ENCODE results near the gene MAPK10. TPM values are rescaled to one million over a fixed set of nuclear protein-coding genes. Genes with fewer than 3 reads are reported as not detected.
"Not testable (repeated sequence)": the region's sequence is repeated elsewhere in the genome, so short reads cannot be mapped to it uniquely, and the experiment has no call there.

The MAPK10 gene
- total RNA-seq, 2 experiments from 2014 or later: not detected

GRCh38 chr4:85965017-85965416 is 394.8 kb downstream of the MAPK10 start:
- H3K4me3 Mint-ChIP-seq; H3K36me3 Mint-ChIP-seq (ENCODE audit: low read depth); H3K9me3 Mint-ChIP-seq; H3K27me3 Mint-ChIP-seq (ENCODE audit: low read depth); H3K4me1 Mint-ChIP-seq (ENCODE audit: low read depth); H3K27ac Mint-ChIP-seq; CTCF ChIA-PET; DNase-seq: not testable (repeated sequence)
- intact Hi-C loops (cut with micrococcal nuclease): loop anchor here (5.0 kb wide), 1 partner anchor 218 kb away; no protein-coding TSS in a partner anchor

- no peak overlapping the region for H3K4me3 Mint-ChIP-seq
- intact Hi-C loops (cut with micrococcal nuclease): no loop called here
- CTCF ChIA-PET: no interaction called here
Observed at GRCh38 chr4:85964298-85964697, 395.6 kb downstream of the MAPK10 start.

GRCh38 chr4:85963231-85963630 is 396.6 kb downstream of the MAPK10 start:
- H3K4me3 Mint-ChIP-seq: no peak overlapping the region
- intact Hi-C loops (cut with micrococcal nuclease): no loop called here
- no peak for DNase-seq
- H3K27me3 Mint-ChIP-seq (ENCODE audit: low read depth): no peaks in the 10 kb centered on the region
- H3K36me3 Mint-ChIP-seq (ENCODE audit: low read depth): no peaks in the 10 kb centered on the region
- H3K27ac Mint-ChIP-seq: no peak overlapping the region
- H3K9me3 Mint-ChIP-seq: peaks cover 4% of the 10 kb centered on the region
- H3K4me1 Mint-ChIP-seq (ENCODE audit: low read depth): no peaks in the 10 kb centered on the region
- CTCF ChIA-PET: no interaction called here

More at GRCh38 chr4:85964298-85964697, 395.6 kb downstream of the MAPK10 start:
- Mint-ChIP-seq H3K36me3 (ENCODE audit: low read depth) (no peaks in the 10 kb centered on the region), H3K4me1 (ENCODE audit: low read depth) (no peaks in the 10 kb centered on the region), H3K9me3 (peaks cover 4% of the 10 kb centered on the region), H3K27ac (no peak overlapping the region), H3K27me3 (ENCODE audit: low read depth) (no peaks in the 10 kb centered on the region)
- DNase-seq: no peak

GRCh38 chr4:85961887-85962286 is 398.0 kb downstream of the MAPK10 start:
- Mint-ChIP-seq H3K36me3 (ENCODE audit: low read depth) (no peaks in the 10 kb centered on the region), H3K27ac (no peak overlapping the region), H3K27me3 (ENCODE audit: low read depth) (no peaks in the 10 kb centered on the region), H3K4me1 (ENCODE audit: low read depth) (no peaks in the 10 kb centered on the region), H3K9me3 (peaks cover 4% of the 10 kb centered on the region), H3K4me3 (no peak overlapping the region)
- CTCF ChIA-PET: no interaction called here
- no peak for DNase-seq
- intact Hi-C loops (cut with micrococcal nuclease): no loop called here

- H3K4me1 Mint-ChIP-seq (ENCODE audit: low read depth): no peaks in the 10 kb centered on the region
- no peaks in the 10 kb centered on the region for H3K36me3 Mint-ChIP-seq (ENCODE audit: low read depth)
- H3K27me3 Mint-ChIP-seq (ENCODE audit: low read depth): no peaks in the 10 kb centered on the region
- intact Hi-C loops (cut with micrococcal nuclease): no loop called here
- CTCF ChIA-PET: interaction anchor here (0.8 kb wide), 1 partner anchor 19 kb away, joined by 3 read pairs; no protein-coding TSS in a partner anchor
- no peaks in the 10 kb centered on the region for H3K9me3 Mint-ChIP-seq
- H3K4me3 Mint-ChIP-seq: no peak overlapping the region
- DNase-seq: no peak
- H3K27ac Mint-ChIP-seq: no peak overlapping the region
Observed at GRCh38 chr4:85956293-85956945, 403.4 kb downstream of the MAPK10 start.

GRCh38 chr4:85955620-85956292 is 404.1 kb downstream of the MAPK10 start:
- Mint-ChIP-seq H3K4me1 (ENCODE audit: low read depth) (no peaks in the 10 kb centered on the region), H3K27ac (no peak overlapping the region), H3K4me3 (no peak overlapping the region), H3K9me3 (no peaks in the 10 kb centered on the region), H3K36me3 (ENCODE audit: low read depth) (no peaks in the 10 kb centered on the region), H3K27me3 (ENCODE audit: low read depth) (no peaks in the 10 kb centered on the region)
- intact Hi-C loops (cut with micrococcal nuclease): no loop called here
- CTCF ChIA-PET: interaction anchor here (0.8 kb wide), 1 partner anchor 19 kb away, joined by 3 read pairs; no protein-coding TSS in a partner anchor
- DNase-seq: no peak

- DNase-seq: no peak
- H3K9me3 Mint-ChIP-seq: no peaks in the 10 kb centered on the region
- no peak overlapping the region for H3K4me3 Mint-ChIP-seq
- H3K27me3 Mint-ChIP-seq (ENCODE audit: low read depth): no peaks in the 10 kb centered on the region
- H3K4me1 Mint-ChIP-seq (ENCODE audit: low read depth): no peaks in the 10 kb centered on the region
- CTCF ChIA-PET: interaction anchor here (0.9 kb wide), 1 partner anchor 17 kb away, joined by 3 read pairs; no protein-coding TSS in a partner anchor
- H3K27ac Mint-ChIP-seq: no peak overlapping the region
- no peaks in the 10 kb centered on the region for H3K36me3 Mint-ChIP-seq (ENCODE audit: low read depth)
- intact Hi-C loops (cut with micrococcal nuclease): no loop called here
Observed at GRCh38 chr4:85953651-85954018, 406.2 kb downstream of the MAPK10 start.

GRCh38 chr4:85952972-85953650 is 406.7 kb downstream of the MAPK10 start:
- H3K4me1 Mint-ChIP-seq (ENCODE audit: low read depth): no peaks in the 10 kb centered on the region
- CTCF ChIA-PET: no interaction called here
- intact Hi-C loops (cut with micrococcal nuclease): no loop called here

GRCh38 chr4:85952528-85952927 is 407.3 kb downstream of the MAPK10 start:
- Mint-ChIP-seq H3K36me3 (ENCODE audit: low read depth) (no peaks in the 10 kb centered on the region), H3K4me1 (ENCODE audit: low read depth) (no peaks in the 10 kb centered on the region), H3K27me3 (ENCODE audit: low read depth) (no peaks in the 10 kb centered on the region), H3K27ac (no peak overlapping the region), H3K4me3 (no peak overlapping the region), H3K9me3 (no peaks in the 10 kb centered on the region)
- DNase-seq: no peak
- CTCF ChIA-PET: no interaction called here
- intact Hi-C loops (cut with micrococcal nuclease): no loop called here

More at GRCh38 chr4:85952972-85953650, 406.7 kb downstream of the MAPK10 start:
- H3K27ac Mint-ChIP-seq: no peak overlapping the region
- H3K9me3 Mint-ChIP-seq: no peaks in the 10 kb centered on the region
- no peak for DNase-seq
- H3K27me3 Mint-ChIP-seq (ENCODE audit: low read depth): no peaks in the 10 kb centered on the region
- H3K36me3 Mint-ChIP-seq (ENCODE audit: low read depth): no peaks in the 10 kb centered on the region
- no peak overlapping the region for H3K4me3 Mint-ChIP-seq

GRCh38 chr4:85951099-85951498 is 408.8 kb downstream of the MAPK10 start:
- Mint-ChIP-seq H3K4me1 (ENCODE audit: low read depth) (no peaks in the 10 kb centered on the region), H3K4me3 (no peak overlapping the region), H3K27me3 (ENCODE audit: low read depth) (no peaks in the 10 kb centered on the region), H3K27ac (no peak overlapping the region), H3K36me3 (ENCODE audit: low read depth) (no peaks in the 10 kb centered on the region), H3K9me3 (no peaks in the 10 kb centered on the region)
- no peak for DNase-seq
- intact Hi-C loops (cut with micrococcal nuclease): no loop called here
- CTCF ChIA-PET: no interaction called here

GRCh38 chr4:85946821-85947220 is 413.0 kb downstream of the MAPK10 start:
- Mint-ChIP-seq H3K36me3 (ENCODE audit: low read depth) (no peaks in the 10 kb centered on the region), H3K27me3 (ENCODE audit: low read depth) (no peaks in the 10 kb centered on the region), H3K4me1 (ENCODE audit: low read depth) (no peaks in the 10 kb centered on the region), H3K9me3 (no peaks in the 10 kb centered on the region), H3K4me3 (no peak overlapping the region), H3K27ac (no peak overlapping the region)
- CTCF ChIA-PET: no interaction called here
- intact Hi-C loops (cut with micrococcal nuclease): no loop called here
- DNase-seq: no peak

GRCh38 chr4:85942107-85942506 is 417.7 kb downstream of the MAPK10 start:
- Mint-ChIP-seq H3K9me3 (no peaks in the 10 kb centered on the region), H3K4me3 (no peak overlapping the region), H3K27ac (no peak overlapping the region), H3K36me3 (ENCODE audit: low read depth) (no peaks in the 10 kb centered on the region), H3K27me3 (ENCODE audit: low read depth) (no peaks in the 10 kb centered on the region), H3K4me1 (ENCODE audit: low read depth) (no peaks in the 10 kb centered on the region)
- no peak for DNase-seq
- intact Hi-C loops (cut with micrococcal nuclease): no loop called here
- CTCF ChIA-PET: no interaction called here

GRCh38 chr4:85940151-85940550 is 419.7 kb downstream of the MAPK10 start:
- no peak overlapping the region for H3K27ac Mint-ChIP-seq
- intact Hi-C loops (cut with micrococcal nuclease): no loop called here
- H3K27me3 Mint-ChIP-seq (ENCODE audit: low read depth): no peaks in the 10 kb centered on the region
- CTCF ChIA-PET: no interaction called here
- no peaks in the 10 kb centered on the region for H3K4me1 Mint-ChIP-seq (ENCODE audit: low read depth)
- no peak for DNase-seq
- H3K36me3 Mint-ChIP-seq (ENCODE audit: low read depth): no peaks in the 10 kb centered on the region
- H3K4me3 Mint-ChIP-seq: no peak overlapping the region
- H3K9me3 Mint-ChIP-seq: no peaks in the 10 kb centered on the region
